Naive thymus-derived CD4-positive, alpha-beta T cell (primary cell): ENCODE results near the gene CIAO2A. TPM values are rescaled to one million over a fixed set of nuclear protein-coding genes. Genes with fewer than 3 reads are reported as not detected.
A peak's percentile ranks its signal among the peaks of the same experiment; 100 is the strongest.

ENCODE experiments used
- ATAC-seq: fragments of 150-1000 bp; cut with Tn5 transposase; 2 replicates; pipeline ENCODE4 v1.10.0; 2021; ENCODE audit warnings: mild to moderate bottlenecking, moderate library complexity
- CTCF ChIA-PET: fragments of 350-600 bp; sonication (Branson Sonifier 250); formaldehyde crosslinking; loops from one replicate; lab custom pipeline; 2021; ENCODE audit warnings: antibody characterized with exemption; lab: Charles Lee
- POLR2A ChIA-PET: fragments of 350-600 bp; sonication (Branson Sonifier 250); formaldehyde crosslinking; loops from one replicate; lab custom pipeline; 2021; ENCODE audit warnings: antibody characterized with exemption, inconsistent platforms; lab: Charles Lee
- DNase-seq, 9 donors: peaks; one replicate each; pipeline versions ENCODE4 v3.0.0 to v3.0.0-alpha.2; 2020 to 2022; ENCODE audit warnings: mixed read lengths in 1 of 9
- H3K27ac ChIP-seq: one replicate; pipeline ENCODE4 v1.7.0; 2013; ENCODE audit warnings: mild to moderate bottlenecking, low read depth, low read length, moderate library complexity
- H3K27me3 ChIP-seq, 2 donors: one replicate each; pipeline ENCODE4 v1.7.0; 2013; ENCODE audit warnings: low read length in 2 of 2, mild to moderate bottlenecking in 2 of 2, moderate library complexity in 2 of 2; ENCODE audit not compliant: control insufficient read depth in 2 of 2, insufficient read depth in 2 of 2
- H3K36me3 ChIP-seq, 3 experiments: 1 replicate in 2 of 3; 2 replicates in 1 of 3; pipeline ENCODE4 v1.7.0; 2013; ENCODE audit warnings: low read length in 3 of 3, mild to moderate bottlenecking in 3 of 3, moderate library complexity in 1 of 3; ENCODE audit not compliant: insufficient read depth in 3 of 3, control insufficient read depth in 2 of 3
- H3K4me1 ChIP-seq, 2 donors: one replicate each; pipeline ENCODE4 v1.7.0; 2013; ENCODE audit warnings: low read length in 2 of 2, mild to moderate bottlenecking in 2 of 2, moderate library complexity in 1 of 2; ENCODE audit not compliant: control insufficient read depth in 2 of 2, insufficient read depth in 2 of 2
- H3K4me3 ChIP-seq: 2 replicates; pipeline ENCODE4 v1.7.0; 2013; ENCODE audit warnings: mild to moderate bottlenecking, low read length
- H3K9me3 ChIP-seq, 3 experiments: 1 replicate in 2 of 3; 2 replicates in 1 of 3; pipeline ENCODE4 v1.7.0; 2013; ENCODE audit warnings: low read length in 3 of 3; ENCODE audit not compliant: control insufficient read depth in 2 of 3
- H3K27ac Mint-ChIP-seq, 9 donors: one replicate each; pipeline ENCODE4 v1.8.0; 2020 to 2022; ENCODE audit warnings: mixed read lengths in 9 of 9, mild to moderate bottlenecking in 8 of 9, moderate library complexity in 5 of 9, inconsistent platforms in 2 of 9
- H3K27me3 Mint-ChIP-seq, 5 donors: one replicate each; pipeline ENCODE4 v1.8.0; 2021 to 2022; ENCODE audit warnings: mixed read lengths in 5 of 5, mild to moderate bottlenecking in 1 of 5
- H3K36me3 Mint-ChIP-seq, 5 donors: one replicate each; pipeline ENCODE4 v1.8.0; 2020 to 2022; ENCODE audit warnings: mixed read lengths in 5 of 5, mild to moderate bottlenecking in 3 of 5, inconsistent platforms in 1 of 5
- H3K4me1 Mint-ChIP-seq, 7 donors: one replicate each; pipeline ENCODE4 v1.8.0; 2020 to 2022; ENCODE audit warnings: mixed read lengths in 7 of 7, mild to moderate bottlenecking in 3 of 7, inconsistent platforms in 1 of 7
- H3K4me3 Mint-ChIP-seq, 10 donors: one replicate each; pipeline ENCODE4 v1.8.0; 2020 to 2022; ENCODE audit warnings: mild to moderate bottlenecking in 10 of 10, mixed read lengths in 10 of 10, moderate library complexity in 6 of 10, inconsistent platforms in 2 of 10
- H3K9me3 Mint-ChIP-seq, 11 donors: one replicate each; pipeline ENCODE4 v1.8.0; 2020 to 2022; ENCODE audit warnings: mixed read lengths in 11 of 11, mild to moderate bottlenecking in 4 of 11, inconsistent platforms in 1 of 11, moderate library complexity in 1 of 11
- intact Hi-C, 2 donors: fragments of 100-400 bp; cut with micrococcal nuclease; formaldehyde crosslinking; loops; one replicate each; pipeline ENCODE4 v1.15.1; 2023
- polyA plus RNA-seq, 2 donors: library from polyadenylated mRNA; unstranded; fragments of 300-500 nt; fragmentation: Illumina TruSeq; gene quantifications; one replicate each; pipeline ENCODE4 v1.2.3, GENCODE V29; 2021
- total RNA-seq, 6 experiments: library from RNA in 5 of 6; stranded (reverse) in 5 of 6; gene quantifications; 1 replicate in 5 of 6; 2 replicates in 1 of 6; pipeline ENCODE4 v1.2.3 and lab custom pipeline; 2021 to 2026

The CIAO2A gene
- total and polyA plus RNA-seq, 7 experiments from 2014 or later, result 19.2 to 92.1 (median 32.9) TPM

DNA sequence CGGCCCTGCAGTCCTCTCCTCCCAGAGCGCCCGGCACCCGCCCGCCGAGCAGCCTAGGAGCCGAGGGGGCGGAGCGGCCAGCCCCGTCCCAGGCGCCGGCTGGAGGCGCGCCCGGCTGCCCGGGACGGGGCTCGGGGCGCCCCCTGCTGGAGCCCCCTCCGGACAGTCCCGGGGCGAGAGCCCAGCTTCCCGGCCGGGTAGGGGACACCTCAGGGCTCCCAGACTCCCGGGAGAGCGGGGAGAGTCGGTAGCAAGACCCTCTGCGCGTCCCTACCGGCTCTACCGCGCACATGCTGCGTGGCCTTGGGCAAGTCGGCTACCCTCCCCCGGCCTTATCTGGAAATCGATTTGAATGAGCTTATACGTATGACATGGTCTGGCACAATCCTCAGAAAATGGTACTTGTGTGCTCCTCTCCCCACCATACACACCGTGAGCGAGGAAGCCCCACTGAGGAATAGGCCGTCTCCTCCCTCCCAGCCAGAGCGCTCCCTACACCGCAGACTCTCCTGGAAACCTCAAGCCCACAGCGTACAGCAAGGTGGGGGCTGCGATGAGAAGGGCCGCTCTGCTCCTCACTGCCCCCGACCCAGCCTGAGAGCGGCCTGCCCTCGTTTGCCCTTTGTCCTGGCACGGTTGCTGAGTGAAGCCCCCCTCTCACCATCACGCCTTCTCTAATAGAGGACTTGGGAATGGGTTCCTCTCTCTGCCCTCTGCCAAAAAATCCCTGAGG lies 47.1 kb downstream of the CIAO2A start, which contains the start of gene DAPK2:
DAPK2 (minus strand) TSS at position 65 of the 733 bp plus-strand sequence. CDS start 6,224 bp downstream, outside the sequence.
- peak within 1 kb of the TSS in 5 of 9 donors; percentile 28 to 88 (median 61) for H3K27ac Mint-ChIP-seq
- H3K9me3 ChIP-seq, result no peaks in the 10 kb centered on the region
- H3K36me3 ChIP-seq, result no peaks in the 10 kb centered on the region
- CTCF ChIA-PET, result interaction anchor here (0.7 to 5.8 kb wide), 10 partner anchors 11 to 435 kb away, joined by 3 to 51 read pairs (median 4); no protein-coding TSS in a partner anchor
- H3K4me1 Mint-ChIP-seq, result peaks cover 5 to 30% (median 10%) of the 10 kb centered on the region in 7 donors
- no peaks in the 10 kb centered on the region for H3K9me3 Mint-ChIP-seq
- peak within 1 kb of the TSS; percentile 74 to 85 (median 82) for H3K4me3 Mint-ChIP-seq
- DNase-seq (peak; percentile 29 to 83 (median 63)), ATAC-seq (peak; percentile 91)
- intact Hi-C loops, result loop anchor here (1.0 to 5.0 kb wide), 9 partner anchors 36 to 436 kb away; partner anchors contain the start of gene HERC1 (in 1 of the 2)
- POLR2A ChIA-PET, result no interaction called here
- no peaks in the 10 kb centered on the region for H3K36me3 Mint-ChIP-seq
- peaks cover 0 to 5% of the 10 kb centered on the region in 2 donors for H3K4me1 ChIP-seq
- H3K4me3 ChIP-seq, result peak within 1 kb of the TSS; percentile 55
- no peak within 1 kb of the TSS for H3K27ac ChIP-seq
- peaks cover 4 to 41% (median 13%) of the 10 kb centered on the region in 5 donors for H3K27me3 Mint-ChIP-seq
- no peaks in the 10 kb centered on the region for H3K27me3 ChIP-seq

- Mint-ChIP-seq H3K27me3 (peaks cover 4 to 41% (median 13%) of the 10 kb centered on the region in 5 donors), H3K9me3 (no peaks in the 10 kb centered on the region), H3K4me1 (peaks cover 5 to 25% (median 5%) of the 10 kb centered on the region in 7 donors), H3K4me3 (peak overlapping the region; percentile 12 to 78 (median 70)), H3K27ac (no peak overlapping the region), H3K36me3 (no peaks in the 10 kb centered on the region)
- ATAC-seq, result peak; percentile 48
- POLR2A ChIA-PET, result no interaction called here
- intact Hi-C loops, result loop anchor here (1.0 to 5.0 kb wide), 9 partner anchors 36 to 435 kb away; partner anchors contain the start of gene HERC1 (in 1 of the 2)
- H3K36me3 ChIP-seq, result no peaks in the 10 kb centered on the region
- H3K9me3 ChIP-seq, result no peaks in the 10 kb centered on the region
- no peak overlapping the region for H3K27ac ChIP-seq
- H3K4me1 ChIP-seq, result peaks cover 0 to 5% of the 10 kb centered on the region in 2 donors
- DNase-seq, result peak in 2 of 9 donors; percentile 10 to 22
- CTCF ChIA-PET, result interaction anchor here (1.0 to 5.8 kb wide), 8 partner anchors 11 to 434 kb away, joined by 3 to 51 read pairs (median 4); no protein-coding TSS in a partner anchor
- no peak overlapping the region for H3K4me3 ChIP-seq
- H3K27me3 ChIP-seq, result no peaks in the 10 kb centered on the region
Observed at GRCh38 chr15:64045774-64046420, 47.7 kb downstream of the CIAO2A start.

GRCh38 chr15:64045101-64045435 lies 48.6 kb downstream of the CIAO2A start:
- H3K4me1 Mint-ChIP-seq, result peaks cover 0 to 20% (median 5%) of the 10 kb centered on the region in 7 donors
- ChIA-PET CTCF (interaction anchor here (0.7 to 5.8 kb wide), 2 partner anchors 99 to 292 kb away, joined by 3 to 51 read pairs; no protein-coding TSS in a partner anchor), POLR2A (no interaction called here)
- peaks cover 4 to 42% (median 13%) of the 10 kb centered on the region in 5 donors for H3K27me3 Mint-ChIP-seq
- Histone ChIP-seq H3K27me3 (no peaks in the 10 kb centered on the region), H3K4me1 (peaks cover 0 to 5% of the 10 kb centered on the region in 2 donors), H3K27ac (no peak overlapping the region), H3K36me3 (no peaks in the 10 kb centered on the region), H3K4me3 (no peak overlapping the region), H3K9me3 (no peaks in the 10 kb centered on the region)
- H3K9me3 Mint-ChIP-seq, result no peaks in the 10 kb centered on the region
- intact Hi-C loops, result loop anchor here in 1 of 2 donors (5.0 kb wide), 3 partner anchors 153 to 293 kb away; partner anchors contain the start of gene HERC1
- H3K36me3 Mint-ChIP-seq, result no peaks in the 10 kb centered on the region
- DNase-seq (no peak), ATAC-seq (no peak)
- H3K27ac Mint-ChIP-seq, result peak overlapping the region in 1 of 9 donors; percentile 43
- peak overlapping the region in 9 of 10 donors; percentile 4 to 76 (median 59) for H3K4me3 Mint-ChIP-seq

DNA sequence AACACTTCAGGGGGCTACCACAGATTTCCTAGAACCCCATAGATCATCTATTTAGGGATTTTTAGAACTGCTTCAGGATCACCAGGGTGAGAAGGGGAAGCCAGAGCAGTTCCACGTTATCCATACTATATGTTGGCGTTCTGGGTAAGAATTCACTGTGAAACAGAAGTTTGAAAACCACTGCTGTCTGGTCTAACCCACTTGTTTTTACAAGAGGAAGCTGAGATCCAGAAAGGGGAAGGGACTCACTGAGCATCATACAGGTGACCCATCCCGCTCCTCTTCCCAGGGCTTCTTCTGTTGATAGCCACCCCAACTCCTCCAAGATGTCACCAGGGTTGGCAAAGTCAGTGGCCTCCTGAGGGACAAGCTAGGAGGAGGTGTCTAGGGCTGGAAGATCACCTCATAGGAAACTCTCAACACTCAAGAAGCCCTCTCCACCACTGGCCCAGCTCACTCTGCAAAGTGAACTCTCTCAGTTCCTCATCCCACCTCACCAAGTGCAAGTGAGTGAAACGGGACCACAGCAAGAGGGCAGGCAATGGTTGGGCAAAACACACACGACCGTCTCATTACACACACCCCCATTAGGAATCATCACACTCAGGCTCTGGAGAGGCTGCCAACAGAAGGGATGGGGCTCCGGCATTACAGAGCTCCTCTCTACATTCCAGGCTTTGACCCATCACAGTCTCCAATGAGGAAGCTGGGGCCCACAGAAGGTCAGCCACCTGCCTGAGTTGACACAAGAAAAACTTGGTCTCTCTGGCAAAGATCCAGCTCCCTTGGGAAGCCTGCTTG lies 49.1 kb downstream of the CIAO2A start:
- H3K27ac ChIP-seq, result no peak overlapping the region
- H3K27me3 Mint-ChIP-seq, result peaks cover 4 to 44% (median 13%) of the 10 kb centered on the region in 5 donors

GRCh38 chr15:64038878-64039610 lies 54.6 kb downstream of the CIAO2A start:
- Mint-ChIP-seq H3K27me3 (peaks cover 0 to 16% (median 0%) of the 10 kb centered on the region in 5 donors), H3K9me3 (no peaks in the 10 kb centered on the region), H3K4me1 (peaks cover 0 to 5% (median 0%) of the 10 kb centered on the region in 7 donors), H3K4me3 (no peak overlapping the region), H3K36me3 (no peaks in the 10 kb centered on the region), H3K27ac (peak overlapping the region in 1 of 9 donors; percentile 40)
- Histone ChIP-seq H3K27ac (no peak overlapping the region), H3K4me1 (no peaks in the 10 kb centered on the region), H3K9me3 (no peaks in the 10 kb centered on the region), H3K27me3 (no peaks in the 10 kb centered on the region), H3K4me3 (no peak overlapping the region), H3K36me3 (no peaks in the 10 kb centered on the region)
- ChIA-PET CTCF (interaction anchor here (1.8 kb wide), 1 partner anchor 287 kb away, joined by 6 read pairs; no protein-coding TSS in a partner anchor), POLR2A (no interaction called here)
- intact Hi-C loops, result no loop called here
- DNase-seq (no peak), ATAC-seq (no peak)

More for the DNA sequence above, 49.1 kb downstream of the CIAO2A start:
- intact Hi-C loops, result loop anchor here in 1 of 2 donors (5.0 kb wide), 3 partner anchors 152 to 292 kb away; partner anchors contain the start of gene HERC1
- DNase-seq (no peak), ATAC-seq (no peak)
- no peak overlapping the region for H3K4me3 ChIP-seq
- ChIA-PET CTCF (interaction anchor here (0.7 to 5.8 kb wide), 2 partner anchors 98 to 291 kb away, joined by 3 to 51 read pairs; no protein-coding TSS in a partner anchor), POLR2A (no interaction called here)
- no peaks in the 10 kb centered on the region for H3K27me3 ChIP-seq
- H3K4me1 ChIP-seq, result peaks cover 0 to 5% of the 10 kb centered on the region in 2 donors
- no peaks in the 10 kb centered on the region for H3K9me3 ChIP-seq
- H3K9me3 Mint-ChIP-seq, result no peaks in the 10 kb centered on the region
- peaks cover 0 to 16% (median 5%) of the 10 kb centered on the region in 7 donors for H3K4me1 Mint-ChIP-seq
- H3K4me3 Mint-ChIP-seq, result peak overlapping the region in 9 of 10 donors; percentile 4 to 76 (median 34)
- H3K27ac Mint-ChIP-seq, result peak overlapping the region in 1 of 9 donors; percentile 43
- H3K36me3 ChIP-seq, result no peaks in the 10 kb centered on the region
- no peaks in the 10 kb centered on the region for H3K36me3 Mint-ChIP-seq
